ENCODE measurements around the gene ATP6V1C2.
"Not testable (repeated sequence)": the region's sequence is repeated elsewhere in the genome, so short reads cannot be mapped to it uniquely, and the experiment has no call there.

Gene ATP6V1C2

GRCh38 chr2:10771786-10772185 lies 50.4 kb downstream of the ATP6V1C2 start:
- no peak for DNase-seq

GRCh38 chr2:10772201-10772867 lies 50.9 kb downstream of the ATP6V1C2 start:
- no peak for DNase-seq

DNA sequence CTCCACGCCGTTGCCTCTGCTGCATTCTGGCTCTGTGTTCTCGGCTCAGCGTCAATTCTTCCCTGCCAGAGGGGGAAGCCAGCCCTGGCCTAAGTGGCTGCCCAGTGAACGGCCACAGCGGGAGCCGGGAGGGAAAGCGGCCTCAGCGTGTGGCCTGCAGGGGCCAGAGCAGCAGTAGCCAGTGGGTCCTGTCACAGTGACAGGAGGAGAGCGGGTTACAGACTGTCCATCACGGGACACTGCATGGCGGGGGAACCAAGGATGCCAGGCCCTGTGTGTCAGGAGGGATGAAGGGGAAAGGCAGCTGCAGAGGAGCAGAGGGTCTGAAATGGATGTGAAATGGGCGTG lies 51.4 kb downstream of the ATP6V1C2 start:
- DNase-seq: no peak

- no peak for DNase-seq
Observed at GRCh38 chr2:10773821-10774341, 52.5 kb downstream of the ATP6V1C2 start.

DNA sequence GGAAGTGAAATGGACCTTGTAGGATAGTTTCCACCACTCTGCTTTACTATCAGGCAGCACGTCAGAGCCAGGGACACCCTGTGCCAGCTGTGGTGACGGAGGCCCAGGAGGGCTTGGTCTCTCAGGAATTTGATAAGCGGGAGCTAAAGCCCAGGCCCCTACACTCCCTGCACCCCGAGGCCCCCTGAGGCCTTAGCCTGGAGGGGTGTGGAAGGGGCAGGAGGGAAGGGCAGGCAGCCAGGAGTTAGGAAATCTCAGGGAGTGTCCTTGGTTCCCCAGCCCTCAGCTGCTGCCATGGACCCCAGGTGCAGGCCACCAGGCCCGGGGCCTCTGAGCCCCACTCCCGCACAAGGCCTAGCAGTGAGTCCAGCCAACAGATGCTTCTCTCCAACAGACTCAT lies 53.0 kb downstream of the ATP6V1C2 start:
- DNase-seq: no peak

DNA sequence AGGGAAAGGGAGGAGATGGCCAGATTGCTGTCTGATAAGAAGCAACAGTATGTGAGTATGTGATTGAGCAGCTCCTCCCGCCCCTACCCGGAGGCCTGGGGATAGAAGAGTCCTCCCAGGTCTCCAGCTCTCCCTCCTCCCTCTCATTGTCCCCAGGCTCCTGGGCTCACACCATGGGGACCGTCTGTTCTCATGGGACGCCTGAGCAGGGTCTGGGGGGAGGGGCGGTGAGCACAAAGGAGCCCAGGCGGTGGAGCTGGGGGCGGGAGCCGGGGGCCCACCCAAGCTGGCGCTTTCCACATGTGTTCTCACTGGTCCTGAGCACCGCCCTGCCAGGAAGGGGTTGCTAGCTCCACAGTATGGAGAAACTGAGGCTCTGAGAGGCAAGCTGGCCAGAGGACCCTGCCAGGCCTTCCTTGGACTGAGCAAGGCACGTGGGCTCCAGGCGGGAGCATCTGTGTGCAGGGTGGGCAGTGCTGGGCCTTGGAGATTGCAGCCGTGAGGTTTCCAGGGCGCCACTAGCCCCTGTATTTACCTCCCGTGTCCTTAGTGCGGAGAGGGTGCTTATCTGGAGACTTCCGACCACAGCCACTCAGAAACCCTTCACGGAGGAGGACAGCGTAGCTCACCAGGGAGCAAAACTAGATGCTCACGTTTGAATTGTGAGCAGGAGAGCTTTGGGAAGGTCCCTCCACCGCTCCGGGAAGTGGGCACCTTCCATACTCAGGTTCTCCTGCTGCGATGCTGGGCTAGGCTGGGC lies 53.8 kb downstream of the ATP6V1C2 start:
- DNase-seq: no peak

- no peak for DNase-seq
Observed at GRCh38 chr2:10775831-10776230, 54.4 kb downstream of the ATP6V1C2 start.

- DNase-seq: no peak
Observed at GRCh38 chr2:10776231-10776977, 55.0 kb downstream of the ATP6V1C2 start.

DNA sequence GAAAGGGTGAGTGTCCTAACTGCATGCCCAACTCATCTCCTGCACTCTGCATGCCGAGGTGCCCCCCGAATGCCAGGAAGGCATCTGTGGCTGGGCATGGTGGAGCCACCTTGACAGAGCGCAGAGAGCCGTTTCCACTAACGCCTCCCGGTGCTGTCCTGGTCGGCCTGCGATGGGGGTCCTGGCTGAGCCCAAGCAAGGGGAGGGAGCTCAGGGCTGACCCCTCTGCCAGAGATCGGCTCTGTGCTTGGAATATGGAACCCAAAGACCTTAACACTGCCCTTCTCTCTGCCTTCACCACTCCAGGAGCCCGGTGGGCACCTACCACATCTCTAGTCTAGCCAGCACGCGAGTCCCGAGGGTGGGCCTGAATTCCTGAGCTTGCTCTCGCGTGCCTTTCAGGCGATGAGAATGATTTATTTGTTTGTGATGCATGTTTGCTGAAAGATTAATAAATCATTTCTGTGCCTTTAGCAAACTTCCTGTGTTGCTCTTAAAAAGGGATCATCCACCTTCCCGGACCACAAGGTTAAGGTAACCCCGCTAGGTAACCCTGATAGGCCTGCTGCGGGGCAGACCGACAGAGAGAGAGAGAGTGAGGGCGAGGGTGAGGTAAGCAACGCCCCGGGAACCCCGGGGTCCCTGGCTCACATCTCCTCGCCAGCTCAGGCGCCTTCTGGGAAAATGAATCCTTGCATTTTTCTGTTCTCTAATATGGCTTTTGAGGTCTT lies 55.8 kb downstream of the ATP6V1C2 start:
- DNase-seq: no peak

DNA sequence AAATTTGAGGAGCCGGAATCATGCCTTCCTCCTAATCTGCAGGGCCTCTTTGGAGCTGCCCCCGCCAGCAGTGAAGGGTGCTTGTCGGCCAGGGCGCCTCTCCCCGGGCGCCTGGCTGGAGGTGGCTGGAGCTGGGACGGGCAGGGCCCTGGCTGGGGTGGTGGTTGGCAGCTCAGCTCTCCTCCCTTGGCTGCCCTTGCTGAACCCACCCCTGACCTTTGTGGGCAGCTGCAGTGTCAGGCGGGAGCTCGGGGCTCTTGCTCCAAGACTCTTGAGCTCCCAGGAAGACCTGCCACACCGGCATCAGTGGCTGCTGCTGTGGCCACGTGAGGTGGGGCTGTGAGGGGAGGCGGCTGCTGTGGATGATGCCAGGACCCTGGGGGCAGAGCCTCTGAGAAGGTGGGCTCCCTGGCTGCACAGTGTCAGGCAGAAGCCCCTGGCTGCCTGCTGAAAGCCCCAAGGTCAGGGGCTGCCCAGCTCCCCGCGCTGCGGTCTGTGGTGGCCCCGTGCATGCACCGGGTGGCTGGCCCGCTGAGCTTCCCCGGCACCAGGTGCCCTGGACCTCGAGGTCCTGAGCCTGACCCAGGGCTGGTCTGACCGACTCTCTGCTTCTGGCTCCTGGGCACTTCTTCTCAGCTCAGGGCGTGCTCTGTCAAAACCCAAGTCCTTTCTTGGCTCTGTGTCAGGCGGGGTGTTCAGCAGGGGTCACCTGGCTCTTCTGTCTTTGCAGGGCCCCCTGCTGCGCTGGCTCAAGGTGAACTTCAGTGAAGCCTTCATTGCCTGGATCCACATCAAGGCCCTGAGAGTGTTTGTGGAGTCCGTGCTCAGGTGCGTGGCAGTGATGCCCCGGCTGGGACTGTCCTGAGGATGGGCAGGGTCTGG lies 56.7 kb downstream of the ATP6V1C2 start:
- no peak for DNase-seq

DNA sequence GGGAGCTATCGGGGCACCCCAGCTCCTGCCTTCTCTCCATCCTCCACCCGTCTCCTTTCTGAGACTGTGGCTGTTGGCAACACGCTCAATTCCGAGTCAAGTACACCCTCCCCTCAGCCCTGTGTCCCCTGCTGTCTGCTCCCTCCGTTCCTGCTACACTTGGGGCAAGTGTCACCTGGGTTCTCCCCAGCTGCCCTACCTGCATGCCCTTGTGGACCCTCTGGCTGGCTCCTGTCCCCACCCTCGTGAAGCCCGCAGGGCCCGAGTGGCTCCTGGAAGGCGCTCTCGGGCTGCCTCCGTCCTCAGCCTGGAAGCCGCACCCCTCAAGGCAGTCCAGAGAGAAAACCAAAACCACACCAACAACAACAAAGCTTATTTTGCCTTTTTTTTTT lies 57.3 kb downstream of the ATP6V1C2 start:
- no peak for DNase-seq

GRCh38 chr2:10779776-10780490 lies 58.5 kb downstream of the ATP6V1C2 start:
- DNase-seq: no peak

GRCh38 chr2:10780491-10780820 lies 59.0 kb downstream of the ATP6V1C2 start:
- DNase-seq: no peak

- not testable (repeated sequence) for DNase-seq
Observed at GRCh38 chr2:10780821-10781220, 59.4 kb downstream of the ATP6V1C2 start.

GRCh38 chr2:10781746-10782145 lies 60.3 kb downstream of the ATP6V1C2 start:
- no peak for DNase-seq

GRCh38 chr2:10783421-10783820 lies 62.0 kb downstream of the ATP6V1C2 start:
- no peak for DNase-seq

DNA sequence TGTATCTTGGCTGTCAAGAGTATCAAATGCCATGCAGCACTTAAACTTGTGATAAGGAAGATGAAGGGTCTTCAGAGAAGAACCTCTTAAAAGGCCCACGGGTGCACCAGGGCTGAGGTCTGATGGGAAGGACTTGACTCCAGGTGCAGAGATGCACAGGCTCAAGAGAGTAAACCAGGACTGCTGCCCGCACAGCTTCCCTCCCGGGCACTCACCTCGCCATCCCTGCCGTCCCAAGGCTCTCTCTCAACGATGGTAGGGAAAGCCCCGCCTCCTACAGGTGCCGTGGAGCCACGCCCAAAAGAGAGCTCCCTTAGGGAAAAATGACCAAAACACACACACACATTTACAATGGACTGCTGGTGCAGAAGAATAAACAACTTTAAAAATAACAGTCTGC lies 63.3 kb downstream of the ATP6V1C2 start:
- no peak for DNase-seq

DNA sequence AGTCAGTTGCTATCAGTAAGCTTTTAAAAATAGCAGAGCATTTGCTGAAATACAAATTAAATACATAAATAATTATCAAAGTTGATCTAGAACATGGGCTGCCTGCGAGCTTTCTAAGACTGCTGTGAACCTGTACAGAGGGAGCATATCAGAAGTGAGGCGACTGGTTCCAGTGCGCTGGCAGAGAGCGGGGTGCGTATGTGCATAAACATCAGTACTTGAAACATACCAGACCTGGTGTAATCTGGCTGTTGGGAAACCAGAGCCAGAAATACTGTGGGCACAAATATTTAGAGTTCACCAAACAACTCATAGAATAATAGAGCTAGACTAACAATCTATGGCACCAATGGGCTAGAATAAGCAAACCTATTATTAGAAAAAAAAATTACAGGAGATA lies 63.8 kb downstream of the ATP6V1C2 start:
- DNase-seq: no peak

GRCh38 chr2:10786240-10786982 lies 65.0 kb downstream of the ATP6V1C2 start:
- no peak for DNase-seq

GRCh38 chr2:10787176-10787968 lies 65.9 kb downstream of the ATP6V1C2 start:
- DNase-seq: no peak

All from GOT3 (cell line).